Ammon's horn (tissue), 1 donor: ENCODE measurements around the gene INPP4A.
A peak's percentile ranks its signal among the peaks of the same experiment; 100 is the strongest.

Source experiments
- DNase-seq: peaks from one replicate; pipeline ENCODE4 v3.0.0-alpha.2; 2016; ENCODE audit warnings: low spot score

INPP4A gene

GRCh38 chr2:98460573-98461497 lies 16.2 kb downstream of the INPP4A start:
- no peak for DNase-seq

- DNase-seq = peak; percentile 71
Observed at GRCh38 chr2:98461498-98462049, 16.9 kb downstream of the INPP4A start.

DNA sequence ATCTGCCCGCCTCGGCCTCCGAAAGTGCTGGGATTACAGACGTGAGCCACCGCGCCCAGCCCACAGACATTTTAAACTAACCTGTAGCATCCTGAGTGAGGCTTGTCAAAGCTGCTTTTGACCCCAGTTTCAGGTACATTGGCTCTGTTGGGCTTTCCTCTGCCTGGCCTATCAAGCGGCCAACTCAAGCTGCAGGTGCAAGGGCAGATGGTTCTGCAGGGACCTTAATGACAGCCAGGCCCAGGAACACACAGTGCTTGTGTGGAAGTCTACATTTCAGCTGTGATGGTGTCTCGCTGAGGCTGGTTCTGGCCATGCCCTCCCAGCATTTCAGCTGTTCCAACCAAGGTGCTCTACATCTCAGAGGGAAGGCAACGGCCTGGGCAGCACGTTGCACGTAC lies 18.4 kb downstream of the INPP4A start:
- DNase-seq = no peak

- DNase-seq = no peak
Observed at GRCh38 chr2:98463551-98463971, 18.9 kb downstream of the INPP4A start.

DNA sequence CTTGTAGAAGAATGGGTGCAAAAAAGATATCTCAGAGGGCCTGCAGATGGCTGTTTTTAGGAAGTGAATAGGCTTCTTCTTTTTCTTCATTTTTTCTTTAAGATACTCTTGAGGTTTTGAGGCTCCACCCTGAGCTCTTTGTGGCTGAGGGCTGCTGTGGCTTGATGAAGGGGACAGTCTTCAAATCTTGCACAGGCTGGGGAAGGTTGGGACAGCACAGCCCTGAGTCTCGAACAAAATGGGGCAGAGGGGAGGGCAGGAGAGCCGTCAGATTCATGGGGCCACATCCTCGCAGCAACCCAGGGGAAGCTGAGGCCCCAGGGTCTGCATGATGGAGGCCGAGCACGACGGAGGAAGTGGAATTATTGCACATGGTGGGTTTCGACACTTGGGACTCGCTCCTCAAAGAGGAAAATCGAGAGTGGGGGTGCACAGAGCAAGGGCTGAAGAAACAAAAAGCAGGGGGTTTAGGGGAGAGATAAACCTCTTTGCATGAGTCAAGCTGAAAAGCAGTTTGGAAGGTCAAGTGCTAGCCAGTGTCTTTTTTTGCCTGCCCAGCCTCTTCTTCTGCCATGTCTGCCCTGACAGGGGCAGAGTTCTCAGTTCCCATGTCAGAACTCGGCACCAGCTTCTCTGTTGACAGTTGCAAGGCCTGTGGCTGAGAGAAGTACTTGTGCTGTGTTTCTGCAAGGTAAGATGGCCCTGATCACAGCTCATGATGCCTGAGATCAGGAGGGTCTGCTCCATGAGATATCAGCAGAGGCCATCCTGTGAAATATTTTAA lies 19.5 kb downstream of the INPP4A start:
- no peak for DNase-seq

DNA sequence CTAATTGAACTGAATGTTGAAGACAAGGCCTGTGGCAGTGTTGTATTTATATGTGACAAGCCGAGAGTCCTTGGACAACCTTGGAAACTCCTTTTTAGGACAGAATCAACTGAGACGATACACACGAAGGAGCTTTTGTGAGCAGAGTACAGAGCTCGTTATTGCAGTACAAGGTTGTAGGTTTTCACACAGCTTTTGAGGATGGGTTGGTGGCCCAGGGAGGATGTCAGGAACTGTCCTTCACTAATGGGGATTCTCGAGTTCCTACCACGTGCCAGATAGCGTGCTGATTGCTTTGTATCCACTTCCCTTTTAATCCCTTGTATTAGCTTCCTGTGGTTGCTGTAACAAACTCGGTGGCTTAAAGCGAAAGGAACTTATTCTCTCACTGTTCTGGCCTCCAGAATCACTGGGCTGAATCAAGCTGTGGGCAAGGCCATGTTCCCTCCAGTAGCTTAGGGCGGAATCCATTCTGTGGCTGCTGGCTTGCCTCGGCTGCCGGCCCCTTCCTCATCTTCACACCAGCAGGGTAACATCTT lies 20.2 kb downstream of the INPP4A start:
- DNase-seq = peak; percentile 45

- peak; percentile 69 for DNase-seq
Observed at GRCh38 chr2:98465456-98466226, 21.0 kb downstream of the INPP4A start.

DNA sequence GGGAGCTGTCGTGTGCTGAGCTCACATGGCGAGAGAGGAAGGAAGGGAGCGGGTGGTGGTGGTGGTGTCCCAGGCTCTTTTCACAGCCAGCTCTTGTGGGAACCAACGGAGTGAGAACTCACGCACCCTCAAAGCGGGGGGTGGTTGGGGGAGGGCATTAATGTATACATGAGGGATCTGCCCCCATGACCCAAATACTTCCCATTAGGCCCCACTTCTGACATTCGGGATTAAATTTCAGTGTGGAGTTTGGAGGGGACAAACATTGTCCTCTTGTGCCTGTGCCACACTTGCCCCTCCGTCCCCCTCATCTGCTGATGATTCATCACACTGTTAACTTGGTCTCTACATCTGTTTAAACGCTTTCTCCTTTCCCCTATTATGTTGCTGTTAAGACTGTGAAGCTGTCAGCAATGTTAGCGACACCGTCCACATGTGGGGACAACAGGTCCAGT lies 22.5 kb downstream of the INPP4A start:
- no peak for DNase-seq

DNA sequence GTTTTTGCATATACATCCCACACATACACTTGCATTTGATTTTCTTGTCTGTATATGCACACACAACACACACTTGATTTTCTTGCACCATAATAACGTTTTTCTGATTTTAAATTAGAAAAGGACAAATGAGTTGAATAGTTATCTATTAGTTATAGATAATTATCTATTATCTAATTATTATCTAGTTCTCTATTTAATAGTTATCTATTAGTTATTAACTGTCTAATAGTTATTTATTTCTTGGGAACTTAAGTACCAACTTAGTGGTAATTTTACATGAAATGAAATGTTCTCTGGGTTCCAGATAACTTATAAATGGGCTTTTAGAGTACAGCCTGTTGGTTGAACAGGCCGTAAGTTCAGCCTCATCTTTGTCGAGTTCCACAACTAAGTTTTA lies 23.0 kb downstream of the INPP4A start:
- no peak for DNase-seq

GRCh38 chr2:98468621-98469236 lies 24.1 kb downstream of the INPP4A start:
- peak; percentile 40 for DNase-seq

DNA sequence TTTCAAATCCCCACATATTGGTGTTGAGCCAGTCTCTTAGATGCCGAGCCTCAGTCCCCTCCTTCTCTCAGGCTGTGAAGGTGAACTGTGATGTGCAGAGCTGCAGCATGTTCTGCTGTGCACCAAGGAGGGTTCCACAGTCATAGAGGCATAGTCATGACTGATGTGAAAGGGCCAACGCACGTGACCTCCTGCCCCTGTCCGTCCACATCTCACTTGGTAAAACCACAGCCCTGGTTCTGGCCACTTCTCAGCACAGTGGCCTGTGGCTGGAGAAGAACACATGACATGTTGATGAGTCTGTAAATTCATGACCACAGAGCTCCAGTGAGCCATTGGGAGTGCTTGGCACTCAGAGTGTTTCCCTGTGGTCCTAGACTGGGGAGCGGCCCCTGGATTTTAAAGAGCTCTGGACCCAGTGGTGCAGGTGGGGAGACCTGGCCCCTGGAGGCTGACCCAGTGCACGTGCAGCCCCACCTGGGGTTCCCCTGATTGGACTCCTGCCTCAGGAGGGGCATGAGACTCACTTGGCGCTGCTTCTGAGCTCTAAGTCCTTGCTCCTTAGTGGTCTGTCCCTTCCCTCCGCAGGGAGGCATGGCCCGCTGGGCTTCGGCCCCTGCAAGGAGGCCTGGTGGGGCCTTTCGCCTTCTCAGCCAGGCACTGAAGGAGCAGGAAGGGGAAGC lies 25.3 kb downstream of the INPP4A start:
- no peak for DNase-seq

DNA sequence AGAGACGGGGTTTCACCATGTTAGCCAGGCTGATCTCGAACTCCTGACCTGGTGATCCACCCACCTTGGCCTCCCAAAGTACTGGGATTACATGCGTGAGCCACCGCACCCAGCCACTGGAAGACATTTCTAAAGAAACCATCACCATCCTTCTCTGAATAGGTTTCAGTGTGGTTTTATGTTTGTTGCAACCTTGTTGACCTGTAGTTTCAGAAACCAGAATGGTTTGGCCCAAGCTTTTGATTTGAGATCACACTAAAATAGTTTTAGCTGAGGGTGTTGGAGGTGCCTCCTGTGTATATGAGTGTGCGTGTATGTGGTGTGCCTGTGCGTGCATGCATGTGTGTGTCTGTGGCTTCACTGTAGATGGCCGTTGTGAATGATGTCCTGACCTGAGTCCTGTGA lies 26.2 kb downstream of the INPP4A start:
- DNase-seq = no peak

- DNase-seq = no peak
Observed at GRCh38 chr2:98471402-98472131, 26.9 kb downstream of the INPP4A start.

DNA sequence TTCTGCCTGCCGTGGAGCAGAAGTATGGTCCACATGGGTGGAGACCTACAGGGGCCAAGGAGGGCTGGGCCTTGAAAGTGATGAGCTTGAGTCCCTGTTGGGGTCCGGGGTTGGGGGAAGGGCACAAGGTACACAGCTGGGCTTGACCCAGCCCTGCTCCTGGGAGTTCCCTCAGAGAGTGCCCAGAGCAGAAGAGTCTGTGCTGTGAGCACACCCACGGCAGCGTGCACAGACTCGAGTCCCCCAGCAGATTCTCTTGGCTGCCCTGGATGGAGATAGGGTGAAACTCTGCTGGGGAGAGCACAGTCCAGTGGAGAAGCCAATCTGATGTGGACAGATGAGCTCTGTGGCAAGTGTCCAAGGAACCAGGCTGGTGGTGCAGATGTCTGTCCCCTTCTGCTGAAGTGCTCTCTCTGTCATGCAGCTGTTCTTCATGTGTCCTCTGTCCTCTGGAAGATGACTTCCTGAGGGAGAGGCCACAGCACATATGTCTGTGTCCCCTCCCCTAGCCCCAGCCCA lies 27.5 kb downstream of the INPP4A start:
- no peak for DNase-seq

DNA sequence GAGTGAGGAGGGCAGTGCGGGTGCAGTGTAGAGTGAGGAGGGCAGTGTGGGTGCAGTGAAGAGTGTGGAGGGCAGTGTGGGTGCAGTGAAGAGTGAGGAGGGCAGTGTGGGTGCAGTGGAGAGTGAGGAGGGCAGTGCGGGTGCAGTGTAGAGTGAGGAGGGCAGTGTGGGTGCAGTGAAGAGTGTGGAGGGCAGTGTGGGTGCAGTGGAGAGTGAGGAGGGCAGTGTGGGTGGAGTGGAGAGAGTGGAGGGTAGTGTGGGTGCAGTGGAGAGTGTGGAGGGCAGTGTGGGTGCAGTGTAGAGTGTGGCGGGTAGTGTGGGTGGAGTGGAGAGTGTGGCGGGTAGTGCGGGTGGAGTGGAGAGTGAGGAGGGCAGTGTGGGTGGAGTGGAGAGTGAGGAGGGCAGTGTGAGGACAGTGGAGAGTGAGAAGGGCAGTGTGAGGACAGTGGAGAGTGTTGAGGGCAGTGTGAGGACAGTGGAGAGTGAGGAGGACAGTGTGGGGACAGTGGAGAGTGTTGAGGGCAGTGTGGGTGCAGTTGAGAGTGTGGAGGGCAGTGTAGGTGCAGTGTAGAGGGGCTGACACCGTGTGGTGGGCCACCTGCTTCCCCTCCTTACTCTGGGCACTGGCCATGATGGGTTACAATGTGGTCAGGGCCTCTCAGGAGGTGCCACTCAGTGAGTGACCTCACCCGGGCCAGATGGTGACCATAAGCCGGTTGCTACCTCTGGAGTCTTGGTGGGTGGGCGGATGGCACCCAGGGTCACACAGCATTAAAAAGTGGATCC lies 28.5 kb downstream of the INPP4A start:
- no peak for DNase-seq

DNA sequence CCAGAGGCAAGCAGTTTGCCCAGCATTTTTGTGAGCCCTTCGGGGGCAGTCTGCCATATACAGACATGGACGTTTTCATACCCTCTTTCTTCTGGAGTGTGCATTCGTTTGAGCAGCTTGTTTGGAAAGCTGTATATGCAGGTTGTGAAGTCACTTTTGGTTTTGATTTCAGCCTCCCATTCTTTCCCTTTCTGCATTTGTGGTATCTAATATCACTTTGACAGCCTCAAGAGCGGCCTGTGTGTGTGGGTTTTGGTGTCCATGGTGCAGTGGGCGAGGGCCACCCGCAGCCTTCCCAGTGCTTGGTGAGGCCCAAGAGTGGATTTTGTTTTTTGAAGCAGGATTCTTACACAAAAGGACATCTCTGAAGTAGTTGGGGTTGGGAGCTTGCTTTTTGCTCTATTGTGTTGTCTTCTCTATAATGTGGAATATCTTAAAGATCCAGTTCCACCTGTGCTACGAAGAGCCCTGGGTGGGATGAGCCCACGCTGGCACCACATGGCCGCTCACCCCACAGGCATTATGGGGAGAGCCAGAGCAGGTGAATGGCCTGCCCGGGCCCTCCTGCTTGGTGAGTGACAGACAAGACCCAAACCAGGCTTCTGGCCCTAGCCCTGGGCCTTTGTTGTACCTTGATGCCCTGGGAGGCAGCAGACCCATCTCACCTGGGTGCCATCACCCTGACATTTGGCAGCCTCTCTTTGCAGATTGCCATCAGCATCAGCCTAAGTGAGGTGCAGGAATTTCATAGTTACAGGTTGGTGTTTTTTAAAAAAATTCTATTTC lies 29.5 kb downstream of the INPP4A start:
- no peak for DNase-seq

GRCh38 chr2:98474979-98475632 lies 30.4 kb downstream of the INPP4A start:
- DNase-seq = no peak
